Liver (tissue), 9 donors: Measurements from ENCODE around the gene FOXA3. TPM values are rescaled to one million over a fixed set of nuclear protein-coding genes. Genes with fewer than 3 reads are reported as not detected.

ENCODE experiments used
- DNase-seq: peaks from one replicate; pipeline ENCODE4 v3.0.0-alpha.2; 2017; ENCODE audit warnings: low spot score
- H3K27ac ChIP-seq, 2 donors: one replicate each; pipeline ENCODE4 v1.7.0; 2013; ENCODE audit warnings: inconsistent platforms in 2 of 2, low read length in 2 of 2, control low read depth in 1 of 2, low read depth in 1 of 2, mild to moderate bottlenecking in 1 of 2
- H3K27me3 ChIP-seq, 4 donors: one replicate each; pipeline versions ENCODE4 v1.6.1 to v1.7.0; 2013; ENCODE audit warnings: low read length in 3 of 4, inconsistent platforms in 1 of 4, mild to moderate bottlenecking in 1 of 4, moderate library complexity in 1 of 4; ENCODE audit not compliant: control insufficient read depth in 4 of 4, insufficient read depth in 4 of 4
- H3K36me3 ChIP-seq, 4 donors: one replicate each; pipeline versions ENCODE4 v1.6.1 to v1.7.0; 2013; ENCODE audit warnings: low read length in 3 of 4, mild to moderate bottlenecking in 3 of 4, low read depth in 1 of 4, moderate library complexity in 1 of 4; ENCODE audit not compliant: control insufficient read depth in 4 of 4, insufficient read depth in 3 of 4
- H3K4me1 ChIP-seq, 4 donors: one replicate each; pipeline versions ENCODE4 v1.6.1 to v1.7.0; 2013; ENCODE audit warnings: low read length in 3 of 4, mild to moderate bottlenecking in 3 of 4, moderate library complexity in 1 of 4; ENCODE audit not compliant: control insufficient read depth in 4 of 4, insufficient read depth in 4 of 4
- H3K4me3 ChIP-seq, 3 donors: one replicate each; pipeline versions ENCODE4 v1.6.1 to v1.7.0; 2013; ENCODE audit warnings: low read length in 3 of 3, control low read depth in 1 of 3, low read depth in 1 of 3, mild to moderate bottlenecking in 1 of 3
- H3K9ac ChIP-seq, 2 donors: one replicate each; pipeline ENCODE4 v1.7.0; 2013; ENCODE audit warnings: low read length in 2 of 2, mild to moderate bottlenecking in 2 of 2, moderate library complexity in 2 of 2, control low read depth in 1 of 2, low read depth in 1 of 2
- H3K9me3 ChIP-seq, 4 donors: one replicate each; pipeline versions ENCODE4 v1.6.1 to v1.7.0; 2013; ENCODE audit warnings: low read length in 3 of 4; ENCODE audit not compliant: control insufficient read depth in 4 of 4
- CTCF ChIP-seq: fragments of 150-350 bp; IDR thresholded peaks from 2 replicates; pipeline ENCODE4 v1.5.1; 2017; ENCODE audit warnings: improper control_type of control experiment, low read depth, low read length; ENCODE audit not compliant: missing input control
- EGR1 ChIP-seq, 2 donors: IDR thresholded peaks; 2 replicates each; pipeline ENCODE4 v1.6.1; 2016 to 2018; ENCODE audit warnings: antibody characterized with exemption in 2 of 2, low read depth in 2 of 2
- FOXA1 ChIP-seq: IDR thresholded peaks from 2 replicates; pipeline ENCODE4 v1.6.1; 2016; ENCODE audit warnings: antibody characterized with exemption
- GABPA ChIP-seq, 2 donors: IDR thresholded peaks in 1 of 2; conservative IDR thresholded peaks in 1 of 2; 2 replicates each; pipeline ENCODE4 v1.6.1; 2016; ENCODE audit warnings: antibody characterized with exemption in 2 of 2, mild to moderate bottlenecking in 1 of 2, moderate library complexity in 1 of 2
- HNF4A ChIP-seq, 2 donors: conservative IDR thresholded peaks; 2 replicates each; pipeline ENCODE4 v1.6.1; 2016; ENCODE audit warnings: antibody characterized with exemption in 2 of 2, mild to moderate bottlenecking in 2 of 2
- HNF4G ChIP-seq: IDR thresholded peaks from 2 replicates; pipeline ENCODE4 v1.6.1; 2016; ENCODE audit warnings: antibody characterized with exemption
- RAD21 ChIP-seq, 2 donors: IDR thresholded peaks; 2 replicates each; pipeline ENCODE4 v1.6.1; 2016; ENCODE audit warnings: antibody characterized with exemption in 2 of 2, mild to moderate bottlenecking in 2 of 2
- WGBS: extraction: QIAGEN DNeasy Blood & Tissue Kit; methylation state at CpG from one replicate; pipeline ENCODE4 v1.1.7; 2013; 5-methylcytosine and 5-hydroxymethylcytosine counted together
- polyA plus RNA-seq, 2 donors: library from polyadenylated mRNA; stranded (reverse) in 1 of 2; unstranded in 1 of 2; fragments of 200-250 nt in 1 of 2; fragments of >200 nt in 1 of 2; fragmentation: Nextera tagmentation in 1 of 2; extraction: Ambion mirVana in 1 of 2; gene quantifications; one replicate each; pipeline versions ENCODE4 v1.2.1 to v1.2.3, GENCODE V29; 2013 to 2015
- total RNA-seq, 2 donors: library from RNA; depleted of rRNA; stranded (reverse); fragments of >200 nt; gene quantifications; one replicate each; pipeline ENCODE4 v1.2.3, GENCODE V29; 2014
- TF ChIP-seq, protein P1 (sequence below): IDR thresholded peaks from 2 replicates; pipeline ENCODE4 v1.6.1; 2016; ENCODE audit warnings: antibody characterized with exemption
- donor health status: healthy.
- donor health status: healthy.
- donor health status: healthy.
- donor health status: healthy.
- donor health status: healthy.

The FOXA3 gene
- total and polyA plus RNA-seq, 4 donors, result 11.5 to 37.1 (median 21.6) TPM

- Histone ChIP-seq H3K27me3 (no peaks in the 10 kb centered on the region), H3K4me1 (peaks cover 21 to 57% (median 37%) of the 10 kb centered on the region in 4 donors), H3K36me3 (no peaks in the 10 kb centered on the region), H3K9ac (peak overlapping the region in 1 of 2 donors; percentile 43), H3K9me3 (no peaks in the 10 kb centered on the region), H3K27ac (peak overlapping the region; percentile 90 to 94), H3K4me3 (peak overlapping the region; percentile 61 to 84 (median 81))
- peak in 1 of 2 donors; percentile 42 for TF ChIP-seq EGR1 (IDR thresholded peaks at IDR 0.05; ENCODE audit: low read depth in 2 of 2)
- TF ChIP-seq HNF4G, result no peak
- 42% methylated on average over 72 of the region's 72 CpGs for WGBS
- DNase-seq, result no peak
These were observed 20.8 kb downstream of the FOXA3 start for GRCh38 chr19:45884682-45885555.

- Histone ChIP-seq H3K27ac (peak within 1 kb of the TSS; percentile 90 to 94), H3K9ac (peak within 1 kb of the TSS; percentile 90 to 98)
These were observed 21.7 kb downstream of the FOXA3 start, which contains the start of gene IRF2BP1 for GRCh38 chr19:45885556-45886426. Gene IRF2BP1, minus strand, starts transcription at chr19:45886141. Its CDS starts 367 bp downstream, at chr19:45885774.

More at GRCh38 chr19:45885556-45886426, 21.7 kb downstream of the FOXA3 start, which contains the start of gene IRF2BP1:
- Histone ChIP-seq H3K9me3 (no peaks in the 10 kb centered on the region), H3K4me1 (peaks cover 20 to 55% (median 35%) of the 10 kb centered on the region in 4 donors), H3K4me3 (peak within 1 kb of the TSS; percentile 80 to 84 (median 81)), H3K27me3 (no peaks in the 10 kb centered on the region), H3K36me3 (no peaks in the 10 kb centered on the region)
- peak; percentile 91 for DNase-seq
- WGBS, result under 1% methylated on average over 107 of the region's 107 CpGs
- TF ChIP-seq, protein P1, sequence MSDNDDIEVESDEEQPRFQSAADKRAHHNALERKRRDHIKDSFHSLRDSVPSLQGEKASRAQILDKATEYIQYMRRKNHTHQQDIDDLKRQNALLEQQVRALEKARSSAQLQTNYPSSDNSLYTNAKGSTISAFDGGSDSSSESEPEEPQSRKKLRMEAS, result peak; percentile 81
- TF ChIP-seq HNF4A (conservative IDR thresholded peaks at IDR 0.05), result no peak
- TF ChIP-seq RAD21 (IDR thresholded peaks at IDR 0.05), result peak in 1 of 2 donors; percentile 2
- peak; percentile 1 for TF ChIP-seq CTCF
- TF ChIP-seq EGR1 (IDR thresholded peaks at IDR 0.05; ENCODE audit: low read depth in 2 of 2), result peak in 1 of 2 donors; percentile 19
- no peak for TF ChIP-seq FOXA1
- no peak for TF ChIP-seq GABPA (IDR thresholded peaks at IDR 0.05 in 1 of 2, conservative IDR thresholded peaks at IDR 0.05 in 1 of 2)
